Forelimb muscle (tissue), 1 donor: ENCODE results near the gene DCBLD2. TPM values are rescaled to one million over a fixed set of nuclear protein-coding genes. Genes with fewer than 3 reads are reported as not detected.

Experiments used
- DNase-seq: peaks from one replicate; pipeline ENCODE4 v3.0.0-alpha.2; 2013; ENCODE audit warnings: low read depth
- polyA plus RNA-seq: library from polyadenylated mRNA; unstranded; fragments of 120-200 nt; gene quantifications from one replicate; pipeline ENCODE4 v1.2.1, GENCODE V29; 2013; ENCODE audit not compliant: insufficient read length

Gene DCBLD2
- polyA plus RNA-seq, 1 donor, result 27.5 TPM

DNA sequence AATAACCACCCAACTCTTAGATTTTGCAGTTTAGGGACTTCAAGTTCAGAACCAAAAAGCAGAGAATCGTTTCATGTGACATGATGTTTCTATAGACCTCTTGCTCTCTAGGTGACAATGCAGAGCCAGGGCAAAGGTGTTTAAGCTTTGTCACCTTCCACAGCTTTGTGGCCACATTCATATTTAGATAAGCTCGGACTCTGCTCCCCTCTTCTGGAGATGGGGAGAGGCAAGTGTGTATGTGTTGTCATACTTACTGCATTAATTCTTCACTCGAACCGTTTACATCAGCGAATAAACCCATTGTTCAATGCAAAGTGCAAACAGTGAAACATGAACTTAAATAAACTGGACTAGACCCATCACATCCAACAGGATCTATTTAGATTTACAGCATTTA is 105.2 kb downstream of the DCBLD2 start:
- no peak for DNase-seq

DNA sequence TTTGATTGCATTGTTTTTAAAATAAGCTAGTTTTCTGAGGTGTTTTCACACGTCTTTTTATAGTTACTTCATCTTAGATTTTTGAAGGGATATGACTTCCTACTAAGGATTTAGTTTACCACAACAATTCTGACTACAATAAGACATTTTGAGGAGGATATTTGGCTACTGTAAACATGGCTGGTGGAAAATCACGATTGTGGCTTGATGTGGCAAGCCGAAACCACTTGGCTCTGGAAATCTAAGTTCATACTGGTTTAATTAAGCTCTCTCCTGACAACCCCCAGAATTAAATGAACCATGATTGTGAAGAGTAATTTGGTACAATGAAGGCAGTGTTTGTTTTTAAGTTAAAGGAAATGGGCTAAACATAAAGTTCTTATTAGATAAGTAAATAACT is 107.5 kb downstream of the DCBLD2 start:
- DNase-seq, result no peak

GRCh38 chr3:98791341-98792325 is 109.9 kb downstream of the DCBLD2 start:
- no peak for DNase-seq

DNA sequence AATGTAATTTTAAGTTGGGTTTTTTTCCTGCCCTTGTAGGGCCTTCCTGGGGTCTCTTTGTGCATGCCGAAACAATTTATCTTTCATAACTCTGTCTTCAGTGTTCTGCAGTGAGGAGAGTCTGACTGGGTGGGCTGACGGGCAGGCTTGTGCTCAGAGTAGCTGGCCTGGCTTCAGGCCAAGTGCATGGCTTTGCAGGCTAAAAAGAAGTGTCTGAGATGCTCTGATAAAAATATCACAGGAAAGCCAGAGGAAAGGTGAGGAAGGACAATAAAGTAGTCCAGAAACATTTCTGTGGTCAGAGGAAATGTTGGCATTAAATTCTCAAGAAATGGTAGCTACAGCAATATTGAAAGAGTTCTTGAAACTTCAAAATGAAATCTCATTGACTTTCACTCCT is 112.8 kb downstream of the DCBLD2 start:
- no peak for DNase-seq

- no peak for DNase-seq
Measured at GRCh38 chr3:98787181-98787580, 114.3 kb downstream of the DCBLD2 start.

DNA sequence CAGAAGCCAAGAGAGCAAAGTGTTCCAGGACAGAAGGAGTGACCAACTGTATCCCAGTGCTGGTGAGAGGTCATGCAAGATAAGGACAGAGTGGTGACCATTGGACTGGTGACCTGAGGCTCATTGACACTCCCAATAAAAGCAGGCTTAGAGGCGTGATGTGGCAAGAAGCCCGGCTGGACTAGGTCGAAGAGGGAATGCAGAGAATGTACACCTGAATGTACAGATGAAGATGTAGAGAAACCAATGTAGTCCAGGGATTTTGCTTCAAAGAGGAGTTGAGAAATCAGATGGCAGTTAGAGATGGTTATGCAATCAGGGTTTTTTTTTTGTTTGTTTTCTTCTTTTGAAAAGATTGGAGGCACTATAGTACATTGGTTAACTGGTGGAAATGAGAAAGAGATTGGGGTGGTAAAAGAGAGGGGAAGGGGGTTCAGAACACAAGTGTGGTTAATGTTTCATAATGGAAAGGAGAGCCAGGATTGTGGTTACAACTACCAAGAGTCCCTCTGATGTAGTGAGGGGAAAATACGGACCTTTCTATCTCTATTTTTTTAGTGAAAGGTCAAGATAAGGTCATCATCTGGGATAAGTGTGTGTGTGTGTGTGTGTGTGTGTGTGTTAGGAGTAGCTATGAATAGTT is 115.0 kb downstream of the DCBLD2 start:
- DNase-seq, result no peak

DNA sequence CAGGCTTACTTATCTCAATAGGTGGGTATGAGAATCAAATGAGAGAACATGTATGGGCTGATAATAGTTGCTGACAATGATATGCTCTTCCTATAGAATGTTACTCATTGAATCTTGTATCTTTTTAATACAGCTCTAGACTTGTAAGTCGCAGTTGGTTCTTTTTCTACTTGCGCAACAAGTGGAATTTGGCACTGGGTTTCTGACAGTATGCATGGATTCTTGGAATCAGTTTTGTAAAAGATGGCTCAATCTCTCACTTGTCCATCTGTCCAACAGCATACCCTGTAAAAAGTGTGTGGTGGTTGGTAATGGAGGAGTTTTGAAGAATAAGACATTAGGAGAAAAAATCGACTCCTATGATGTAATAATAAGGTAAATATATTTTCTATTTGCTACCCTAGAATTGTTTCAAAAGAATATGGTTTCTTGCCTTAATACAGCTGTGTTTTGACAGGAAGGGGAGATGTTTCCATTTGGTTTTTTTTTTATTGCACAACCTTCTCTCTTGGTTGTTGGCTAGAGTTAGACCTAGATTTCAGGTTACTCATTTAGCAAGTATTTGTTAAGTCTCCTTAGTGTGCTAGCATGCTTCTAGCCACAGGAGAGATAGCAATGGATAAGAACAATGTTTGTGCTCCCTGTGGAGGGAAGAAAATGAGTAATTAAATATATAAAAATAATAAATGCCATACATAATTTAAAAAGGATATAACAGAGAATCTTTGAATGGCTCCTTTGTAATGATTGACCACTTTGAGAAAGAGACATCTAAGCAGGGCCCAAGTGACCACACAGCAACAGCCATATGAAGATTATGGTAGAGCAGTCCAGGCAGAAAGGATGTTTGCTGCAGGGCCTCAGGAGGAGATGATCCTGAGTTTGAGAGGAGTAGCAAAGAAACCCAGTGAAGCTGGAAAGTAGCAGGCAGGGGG is 116.6 kb downstream of the DCBLD2 start:
- no peak for DNase-seq

DNA sequence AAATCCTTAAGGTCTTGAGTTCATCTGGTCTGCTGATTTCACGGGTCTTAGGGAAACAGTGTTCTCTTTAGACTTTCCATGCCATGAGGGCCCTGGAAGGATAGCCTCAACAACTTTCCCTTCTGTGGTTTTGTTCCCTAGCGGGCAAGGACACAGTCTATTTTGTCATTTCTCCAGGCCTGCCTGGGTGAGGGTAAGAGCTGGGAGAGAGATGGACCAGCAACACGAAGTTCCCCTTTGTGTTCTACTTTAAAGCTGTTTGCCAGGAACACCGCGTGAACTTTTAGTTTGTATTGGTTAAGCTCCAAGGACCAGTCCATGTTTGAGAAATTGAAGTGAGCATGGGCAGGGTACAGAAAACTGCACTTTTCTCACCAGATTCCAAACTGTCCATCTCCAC is 117.5 kb downstream of the DCBLD2 start:
- DNase-seq, result no peak

DNA sequence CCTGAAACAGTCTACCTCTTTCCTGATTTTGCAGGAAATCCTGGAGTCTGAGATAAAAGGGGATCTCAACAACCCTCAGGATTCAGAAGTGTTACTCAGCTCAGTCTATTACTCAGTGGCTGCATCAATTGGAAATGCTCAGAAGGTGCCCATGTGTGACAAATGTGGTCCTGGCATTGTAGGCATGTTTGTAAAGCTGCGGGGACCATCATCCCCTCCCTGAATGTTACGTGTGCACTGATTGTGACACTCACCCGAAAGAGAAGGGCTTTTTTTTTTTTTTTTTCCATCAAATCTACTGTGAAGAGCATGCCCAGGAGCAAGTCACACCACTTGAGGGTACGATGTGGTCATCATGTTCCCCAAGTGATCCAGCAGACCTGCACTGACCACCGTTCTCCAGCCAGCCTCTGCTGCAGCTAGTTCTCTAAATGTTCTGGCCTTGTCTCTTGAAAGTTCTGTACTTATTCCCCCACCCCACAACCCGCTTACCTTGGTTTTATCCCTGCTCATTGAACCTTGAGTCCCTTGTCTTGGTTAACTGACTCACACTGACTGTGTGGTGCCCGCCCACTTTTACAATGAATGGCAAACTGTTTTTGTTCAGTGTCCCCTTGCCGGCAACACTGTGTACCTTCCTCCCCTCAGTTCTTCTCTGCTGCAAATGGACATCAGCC is 118.5 kb downstream of the DCBLD2 start:
- DNase-seq, result no peak

DNA sequence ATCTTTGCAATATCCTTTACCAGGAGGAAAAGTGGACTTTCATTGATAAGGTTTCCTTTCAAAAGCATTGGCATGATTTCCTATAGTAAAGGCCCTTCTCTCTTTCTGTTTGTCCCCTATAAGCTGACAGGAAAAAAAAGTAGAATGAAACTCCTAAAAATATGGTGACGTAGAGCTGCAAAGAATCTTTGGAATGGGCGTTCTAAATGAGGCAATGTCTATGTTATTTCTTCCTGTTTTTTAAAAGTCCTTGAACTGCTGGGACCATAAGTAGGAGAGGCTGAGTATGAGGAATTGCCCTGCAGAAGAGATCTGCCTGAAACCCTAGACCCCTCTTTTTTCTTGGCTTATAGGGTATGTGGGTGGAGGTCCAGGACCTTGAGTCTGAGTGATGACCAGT is 121.2 kb downstream of the DCBLD2 start:
- no peak for DNase-seq

- DNase-seq, result no peak
Measured at GRCh38 chr3:98779541-98780335, 121.8 kb downstream of the DCBLD2 start.

- no peak for DNase-seq
Measured at GRCh38 chr3:98778852-98779413, 122.6 kb downstream of the DCBLD2 start.

- no peak for DNase-seq
Measured at GRCh38 chr3:98778383-98778782, 123.1 kb downstream of the DCBLD2 start.

DNA sequence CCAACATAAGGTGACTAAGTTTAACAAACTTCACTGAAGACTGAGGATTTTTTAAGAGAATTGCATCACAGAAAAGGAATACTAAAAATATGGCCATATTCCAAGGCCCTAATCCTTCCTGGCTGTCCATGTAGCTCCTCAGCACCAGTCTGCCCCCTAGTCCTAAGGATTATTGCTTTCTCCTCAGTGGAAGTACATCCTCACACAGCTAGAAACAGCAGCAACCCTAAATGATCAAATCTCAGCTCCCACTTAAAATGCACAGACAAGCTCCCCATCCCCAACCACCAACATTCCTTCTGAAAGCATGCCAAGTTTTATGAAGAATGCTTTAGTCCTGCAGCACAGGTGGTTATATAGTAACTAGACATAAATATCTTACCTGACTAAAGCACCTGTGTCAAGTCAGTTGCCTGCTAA is 123.7 kb downstream of the DCBLD2 start:
- DNase-seq, result no peak

DNA sequence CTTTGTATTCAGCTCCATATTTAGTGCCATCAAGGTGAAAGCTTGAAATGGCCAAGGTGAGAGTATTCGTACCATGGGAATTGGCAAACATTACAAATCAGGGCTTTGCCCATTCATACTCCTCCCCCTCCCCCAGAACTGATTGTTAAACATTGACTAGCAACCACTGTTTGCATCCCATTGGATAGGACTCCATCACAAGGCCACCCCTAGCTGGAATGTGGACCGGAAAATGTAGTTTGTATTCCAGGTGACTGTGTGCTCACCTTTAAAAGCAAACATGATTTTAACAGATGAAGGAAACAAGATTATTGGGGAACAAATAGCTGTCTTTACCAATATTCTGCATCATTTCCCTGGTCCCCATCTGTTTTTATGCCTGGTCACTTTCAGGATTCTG is 124.2 kb downstream of the DCBLD2 start:
- no peak for DNase-seq

- DNase-seq, result no peak
Measured at GRCh38 chr3:98776140-98776493, 125.4 kb downstream of the DCBLD2 start.

DNA sequence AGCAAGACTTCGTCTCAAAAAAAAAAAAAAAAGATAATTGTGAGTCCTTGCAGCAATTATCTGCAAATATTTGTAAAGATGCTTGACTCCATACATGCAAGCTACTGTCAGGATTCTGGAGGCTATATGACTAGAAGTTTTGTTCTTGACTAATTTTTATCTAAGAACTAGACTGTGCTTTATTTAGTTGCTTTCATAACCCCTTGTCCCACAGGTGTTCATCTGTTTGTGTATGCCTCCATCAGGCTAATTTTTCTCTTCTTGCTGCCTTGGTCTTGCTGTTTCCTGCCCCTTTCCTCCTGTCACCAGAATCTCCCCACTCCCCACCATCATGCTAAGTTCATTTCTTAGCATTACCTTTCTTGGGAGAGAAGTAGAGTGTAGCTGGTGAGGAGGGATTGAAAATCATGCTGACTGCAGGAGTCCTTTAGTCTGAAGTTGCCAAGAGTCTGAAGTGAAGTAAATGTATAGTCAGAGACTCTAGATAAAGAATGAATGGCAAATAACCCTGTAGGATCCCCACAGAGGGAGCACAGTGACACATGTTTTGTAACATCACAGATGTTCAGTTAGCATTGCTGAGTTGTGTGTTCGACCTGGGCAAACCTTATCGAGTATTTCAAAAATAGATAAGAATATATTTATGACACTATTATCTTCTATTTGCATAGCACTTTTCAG is 125.9 kb downstream of the DCBLD2 start:
- DNase-seq, result no peak

DNA sequence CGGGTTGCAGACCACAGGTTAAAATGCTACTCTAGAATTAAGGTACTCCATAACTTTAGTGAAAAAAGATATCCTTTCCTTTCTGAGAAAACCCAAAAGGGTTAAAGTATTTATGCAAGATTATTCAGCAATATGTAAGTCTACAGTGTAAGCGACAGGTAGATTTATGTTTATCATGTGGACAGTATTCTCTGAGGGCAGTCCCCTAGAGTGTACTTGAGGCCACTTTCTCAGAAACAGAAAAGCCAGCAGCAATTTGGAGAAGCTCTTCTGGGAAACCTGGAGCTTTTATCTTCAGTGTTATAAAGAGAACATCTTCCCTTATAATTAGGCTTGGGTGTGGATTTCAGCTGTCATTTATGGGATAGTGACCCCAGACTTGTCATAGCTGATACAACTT is 129.5 kb downstream of the DCBLD2 start:
- DNase-seq, result no peak

DNA sequence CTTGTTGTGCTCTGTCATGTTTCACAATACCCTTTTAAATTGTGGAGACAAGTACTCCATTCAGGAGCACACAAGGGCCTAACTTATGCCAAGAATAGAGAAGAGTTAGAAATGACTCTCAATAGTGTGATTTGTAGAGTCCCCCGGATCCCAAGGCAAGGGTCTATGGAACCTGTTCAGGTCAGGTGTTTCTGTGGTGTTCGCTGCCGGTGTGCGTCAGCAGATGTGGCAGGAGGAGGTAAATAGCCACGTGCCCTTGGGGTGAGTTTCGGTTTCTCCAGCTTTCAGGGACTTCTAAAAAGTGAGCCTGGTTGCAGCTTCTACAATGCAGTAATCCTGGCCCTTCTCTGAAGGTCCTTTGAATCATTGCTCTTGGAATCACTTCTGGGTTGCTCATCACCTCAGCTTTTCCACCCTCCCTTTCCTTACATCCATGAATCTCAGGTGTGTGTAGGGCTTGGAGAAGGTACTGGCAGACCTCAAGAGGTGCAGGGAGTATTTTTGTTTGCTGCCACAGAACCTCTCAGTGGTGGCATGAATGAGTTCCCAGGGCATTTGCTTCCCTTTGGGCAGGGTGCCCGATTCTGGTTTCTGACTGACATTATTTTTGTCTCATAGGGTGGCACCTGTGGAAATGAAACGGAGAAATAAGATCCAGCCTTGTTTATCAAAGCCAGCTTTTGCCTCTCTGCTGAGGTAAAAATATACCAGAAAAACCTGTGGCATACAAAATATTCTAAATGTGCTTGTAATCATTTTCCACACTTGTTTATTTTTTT is 131.0 kb downstream of the DCBLD2 start:
- DNase-seq, result no peak
